ENCODE measurements around the gene PTPN22. TPM values are rescaled to one million over a fixed set of nuclear protein-coding genes. Genes with fewer than 3 reads are reported as not detected.
A peak's percentile ranks its signal among the peaks of the same experiment; 100 is the strongest.

Gene PTPN22
- total RNA-seq, 1 donor from 2014 or later = 0.44 TPM

DNA sequence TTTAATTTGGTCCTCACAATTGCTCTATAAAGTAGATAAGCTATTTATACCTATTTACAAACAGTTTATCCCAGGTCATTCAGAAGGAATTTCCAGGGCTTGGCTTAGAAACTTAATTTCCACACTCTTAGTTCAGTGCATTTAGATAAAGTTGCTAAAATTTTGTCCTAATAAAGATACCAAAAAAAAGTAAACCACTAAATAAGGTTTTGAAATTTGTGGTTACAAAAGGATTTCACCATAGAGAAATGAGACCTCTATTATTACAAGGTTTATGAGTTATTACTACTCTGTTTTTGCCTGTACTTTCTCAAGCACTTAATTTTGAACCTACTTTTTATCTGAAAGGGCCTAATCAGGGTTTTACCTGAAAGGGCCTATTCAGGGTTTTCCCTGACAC lies 22.4 kb downstream of the PTPN22 start:
- intact Hi-C loops (cut with micrococcal nuclease) = no loop called here
- Histone ChIP-seq H3K9me3 (replicated peaks) (peaks cover 10% of the 10 kb centered on the region), H3K4me1 (no peaks in the 10 kb centered on the region), H3K36me3 (no peaks in the 10 kb centered on the region), H3K27me3 (ENCODE audit: low read depth) (no peaks in the 10 kb centered on the region), H3K4me3 (no peak overlapping the region), H3K27ac (replicated peaks) (no peak overlapping the region)
- DNase-seq = no peak
- TF ChIP-seq, protein P1, sequence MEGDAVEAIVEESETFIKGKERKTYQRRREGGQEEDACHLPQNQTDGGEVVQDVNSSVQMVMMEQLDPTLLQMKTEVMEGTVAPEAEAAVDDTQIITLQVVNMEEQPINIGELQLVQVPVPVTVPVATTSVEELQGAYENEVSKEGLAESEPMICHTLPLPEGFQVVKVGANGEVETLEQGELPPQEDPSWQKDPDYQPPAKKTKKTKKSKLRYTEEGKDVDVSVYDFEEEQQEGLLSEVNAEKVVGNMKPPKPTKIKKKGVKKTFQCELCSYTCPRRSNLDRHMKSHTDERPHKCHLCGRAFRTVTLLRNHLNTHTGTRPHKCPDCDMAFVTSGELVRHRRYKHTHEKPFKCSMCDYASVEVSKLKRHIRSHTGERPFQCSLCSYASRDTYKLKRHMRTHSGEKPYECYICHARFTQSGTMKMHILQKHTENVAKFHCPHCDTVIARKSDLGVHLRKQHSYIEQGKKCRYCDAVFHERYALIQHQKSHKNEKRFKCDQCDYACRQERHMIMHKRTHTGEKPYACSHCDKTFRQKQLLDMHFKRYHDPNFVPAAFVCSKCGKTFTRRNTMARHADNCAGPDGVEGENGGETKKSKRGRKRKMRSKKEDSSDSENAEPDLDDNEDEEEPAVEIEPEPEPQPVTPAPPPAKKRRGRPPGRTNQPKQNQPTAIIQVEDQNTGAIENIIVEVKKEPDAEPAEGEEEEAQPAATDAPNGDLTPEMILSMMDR (IDR thresholded peaks at IDR 0.05; ENCODE audit: borderline replicate concordance) = no peak

- DNase-seq = no peak
- H3K27me3 ChIP-seq (ENCODE audit: low read depth) = no peaks in the 10 kb centered on the region
- no peaks in the 10 kb centered on the region for H3K4me1 ChIP-seq
- no peak overlapping the region for H3K27ac ChIP-seq (replicated peaks)
- intact Hi-C loops (cut with micrococcal nuclease) = no loop called here
- H3K4me3 ChIP-seq = no peak overlapping the region
- H3K9me3 ChIP-seq (replicated peaks) = peaks cover 10% of the 10 kb centered on the region
- TF ChIP-seq, protein P1 (IDR thresholded peaks at IDR 0.05; ENCODE audit: borderline replicate concordance) = no peak
- H3K36me3 ChIP-seq = no peaks in the 10 kb centered on the region
These were observed 25.0 kb downstream of the PTPN22 start for GRCh38 chr1:113846391-113847035.

DNA sequence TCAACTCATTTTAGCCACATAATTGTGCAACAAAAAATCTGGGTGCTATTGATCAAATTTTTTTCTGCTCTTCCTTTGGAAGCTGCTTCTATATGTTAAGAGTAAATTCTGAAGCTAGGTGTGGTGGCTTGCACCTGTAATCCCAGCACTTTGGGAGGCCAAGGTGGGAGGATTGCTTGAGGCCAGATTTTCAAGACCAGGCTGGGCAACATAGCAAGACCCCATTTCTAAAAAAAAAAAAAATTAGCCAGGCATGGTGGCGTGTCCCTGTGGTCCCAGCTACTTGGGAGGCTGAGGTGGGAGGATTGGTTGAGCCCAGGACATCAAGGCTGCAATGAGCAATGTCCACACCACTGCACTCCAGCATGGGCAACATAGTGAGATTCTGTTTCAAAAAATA lies 35.0 kb downstream of the PTPN22 start:
- no peak for DNase-seq
- intact Hi-C loops (cut with micrococcal nuclease) = no loop called here
- TF ChIP-seq, protein P1 (IDR thresholded peaks at IDR 0.05; ENCODE audit: borderline replicate concordance) = no peak

GRCh38 chr1:113835686-113836290 lies 35.7 kb downstream of the PTPN22 start:
- H3K4me1 ChIP-seq = no peaks in the 10 kb centered on the region
- no peak for DNase-seq
- no peak overlapping the region for H3K4me3 ChIP-seq
- intact Hi-C loops (cut with micrococcal nuclease) = no loop called here
- no peak overlapping the region for H3K27ac ChIP-seq (replicated peaks)
- TF ChIP-seq, protein P1 (IDR thresholded peaks at IDR 0.05; ENCODE audit: borderline replicate concordance) = peak; percentile 74
- H3K36me3 ChIP-seq = no peaks in the 10 kb centered on the region
- no peaks in the 10 kb centered on the region for H3K9me3 ChIP-seq (replicated peaks)
- H3K27me3 ChIP-seq (ENCODE audit: low read depth) = peaks cover 3% of the 10 kb centered on the region

More for the DNA sequence above, 35.0 kb downstream of the PTPN22 start:
- Histone ChIP-seq H3K9me3 (replicated peaks) (no peaks in the 10 kb centered on the region), H3K4me3 (no peak overlapping the region), H3K27me3 (ENCODE audit: low read depth) (peaks cover 3% of the 10 kb centered on the region), H3K4me1 (no peaks in the 10 kb centered on the region), H3K27ac (replicated peaks) (no peak overlapping the region), H3K36me3 (no peaks in the 10 kb centered on the region)

GRCh38 chr1:113834716-113835115 lies 36.8 kb downstream of the PTPN22 start:
- TF ChIP-seq, protein P1 (IDR thresholded peaks at IDR 0.05; ENCODE audit: borderline replicate concordance) = no peak
- H3K36me3 ChIP-seq = no peaks in the 10 kb centered on the region
- no peak overlapping the region for H3K4me3 ChIP-seq
- no peaks in the 10 kb centered on the region for H3K4me1 ChIP-seq
- H3K9me3 ChIP-seq (replicated peaks) = no peaks in the 10 kb centered on the region
- no peak overlapping the region for H3K27ac ChIP-seq (replicated peaks)
- DNase-seq = no peak
- intact Hi-C loops (cut with micrococcal nuclease) = no loop called here
- peaks cover 3% of the 10 kb centered on the region for H3K27me3 ChIP-seq (ENCODE audit: low read depth)

All from left ventricle myocardium inferior (tissue), 1 donor.